Tracheal epithelial cell (primary cell): ENCODE data around the gene TTC23L. TPM values are rescaled to one million over a fixed set of nuclear protein-coding genes. Genes with fewer than 3 reads are reported as not detected.

Experiments used
- total RNA-seq: library from RNA; depleted of rRNA; stranded (reverse); fragments of >200 nt; gene quantifications from 2 replicates; pipeline ENCODE4 v1.2.1, GENCODE V29; 2014

TTC23L gene, protein sequence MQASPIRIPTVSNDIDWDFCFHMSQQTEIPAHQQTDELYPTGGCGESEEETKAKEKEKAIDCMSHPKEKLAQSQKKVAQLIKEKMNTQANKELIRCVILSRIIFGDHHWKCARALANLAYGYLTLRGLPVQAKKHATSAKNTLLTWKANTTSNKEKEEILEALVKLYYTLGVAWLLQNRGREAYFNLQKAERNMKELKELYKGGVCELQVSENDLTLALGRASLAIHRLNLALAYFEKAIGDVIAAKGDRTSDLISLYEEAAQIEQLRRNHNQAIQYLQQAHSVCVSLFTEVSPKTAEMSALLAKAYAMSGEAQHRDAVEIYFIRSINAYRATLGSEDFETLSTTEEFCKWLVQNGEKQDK
- under 0.01 TPM in 1 of 2 replicates, not detected in the other for total RNA-seq

DNA sequence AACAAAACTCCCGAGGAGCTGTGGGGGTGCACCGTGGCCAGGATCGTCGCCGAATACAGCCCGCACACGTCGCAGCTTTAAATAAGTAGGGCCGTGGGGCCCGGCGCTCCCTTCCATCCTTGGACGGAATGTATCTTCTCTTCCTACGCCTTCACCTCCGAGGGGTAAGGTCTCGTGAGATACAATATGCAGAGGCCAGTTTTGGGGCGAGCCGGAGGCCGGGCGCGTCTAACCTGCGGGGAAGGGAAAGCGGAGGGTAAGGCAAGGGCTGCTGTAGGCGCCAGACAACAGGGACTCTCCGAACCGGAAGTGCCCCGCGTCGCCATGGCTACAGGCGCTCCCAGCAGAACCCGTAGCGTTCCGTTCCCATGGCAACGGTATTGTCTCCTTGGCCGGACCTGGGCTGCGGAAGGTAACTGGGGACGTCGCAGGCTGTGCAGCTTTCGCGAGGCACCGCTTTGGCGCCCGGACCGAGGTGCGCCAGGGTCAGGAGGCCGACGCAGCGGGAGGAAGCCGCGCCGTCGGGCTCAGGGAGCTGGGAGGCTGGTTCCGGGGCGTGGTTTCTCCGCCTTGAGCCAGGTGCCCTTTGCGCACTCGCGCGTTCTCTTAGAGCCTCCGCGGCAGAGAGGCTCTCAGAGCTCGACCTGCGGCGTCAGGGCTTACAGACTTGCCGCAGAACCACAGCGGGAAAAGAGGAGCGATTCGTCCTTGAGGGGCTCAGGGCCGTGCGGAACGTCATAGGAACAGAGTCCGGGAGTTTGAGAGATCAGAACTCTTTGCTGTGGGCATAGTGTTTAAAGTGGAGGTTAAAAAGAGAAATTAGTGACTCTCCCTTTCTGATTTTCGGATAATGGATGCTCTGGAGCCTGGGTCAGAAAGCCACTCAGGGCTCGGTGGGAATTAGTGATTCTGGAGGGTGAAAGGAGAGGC lies at the start of gene TTC23L:
TTC23L (plus strand) TSS at position 380 of the 930 bp plus-strand sequence. CDS start 1,508 bp downstream, outside the sequence.

DNA sequence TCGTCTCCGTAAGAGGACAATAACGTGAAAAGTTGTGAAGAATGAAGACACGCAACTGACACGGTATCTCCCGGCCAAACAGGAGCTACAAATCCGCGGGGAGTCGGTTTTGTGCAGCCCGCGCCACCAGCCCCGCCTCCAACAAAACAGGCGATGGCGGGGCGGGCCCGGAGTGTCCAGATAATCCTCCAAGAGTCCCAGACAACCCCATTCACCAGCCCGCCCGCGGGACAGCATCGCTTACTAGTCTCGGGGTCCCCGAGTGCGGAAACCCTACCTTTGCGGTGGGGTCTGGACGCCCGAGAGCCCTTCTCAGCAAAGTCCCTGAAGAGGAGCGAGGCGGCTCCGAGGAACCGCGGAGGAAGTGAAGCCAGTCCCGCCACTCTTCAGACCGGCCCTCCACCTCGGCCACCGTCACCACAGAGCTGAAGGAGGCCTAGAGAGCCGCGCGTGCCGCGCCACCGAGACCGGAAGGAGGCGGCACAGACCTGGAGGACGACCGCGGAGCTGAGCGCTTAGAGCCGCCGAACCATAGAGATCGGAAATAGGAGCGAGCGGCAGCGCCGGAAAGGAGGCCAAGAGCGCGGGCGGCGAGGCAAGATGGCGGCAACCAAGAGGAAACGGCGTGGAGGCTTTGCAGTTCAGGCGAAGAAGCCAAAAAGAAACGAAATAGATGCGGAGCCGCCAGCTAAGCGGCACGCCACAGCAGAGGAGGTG lies 76.3 kb downstream of the TTC23L start, which contains the start of the genes BRIX1 and RAD1:
BRIX1 (plus strand) TSS at position 573 of the 717 bp plus-strand sequence; CDS start at position 601, 28 bp downstream.
RAD1 (minus strand) TSS at position 366 of the 717 bp plus-strand sequence. CDS start 612 bp downstream, outside the sequence.

DNA sequence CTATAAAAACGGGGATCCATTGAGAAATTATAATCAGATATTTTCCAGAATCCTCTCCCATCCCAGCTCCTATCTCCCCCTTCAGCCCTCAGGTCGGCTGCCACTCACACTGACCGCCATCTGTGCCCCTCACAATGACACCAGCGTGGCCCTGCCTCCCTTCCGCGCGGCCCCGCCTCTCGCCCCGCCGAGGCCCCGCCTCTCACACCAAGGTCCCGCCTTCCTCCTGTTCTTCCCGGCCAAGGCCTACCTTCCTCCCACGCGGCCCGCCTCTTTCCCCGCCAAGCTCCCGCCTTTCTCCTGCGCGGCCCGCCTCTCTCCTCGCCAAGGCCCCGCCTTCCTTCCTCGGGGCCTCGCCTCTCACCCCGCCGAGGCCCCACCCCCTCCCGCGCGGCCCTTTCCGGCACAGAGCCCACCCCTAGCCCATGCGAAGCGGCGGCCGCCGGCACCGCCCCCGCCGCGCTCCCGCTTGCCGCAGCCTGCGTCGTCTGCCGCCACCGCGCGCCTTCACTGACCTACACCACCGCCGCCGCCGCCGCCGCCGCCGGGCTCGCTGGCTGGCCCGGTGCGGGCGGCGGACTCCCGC lies 90.3 kb downstream of the TTC23L start, which contains the start of gene DNAJC21:
DNAJC21 (plus strand) TSS at position 426 of the 586 bp plus-strand sequence. CDS start 261 bp downstream, outside the sequence.

Other genes with a start within 250 kb of the TTC23L start
- gene RAI14, start 182.8 kb upstream of the TTC23L start, total RNA-seq: 49.4 and 111 TPM in 2 replicates
- gene RAD1, start 76.3 kb downstream of the TTC23L start, total RNA-seq: 16.1 and 22.2 TPM in 2 replicates
- gene BRIX1, start 76.5 kb downstream of the TTC23L start, total RNA-seq: 42.0 and 44.1 TPM in 2 replicates
- gene DNAJC21, start 90.4 kb downstream of the TTC23L start, total RNA-seq: 29.2 and 46.0 TPM in 2 replicates
- gene AGXT2, start 208.8 kb downstream of the TTC23L start, total RNA-seq: under 0.01 TPM in 1 of 2 replicates, not detected in the other